Right kidney (tissue), 1 donor: Measurements from ENCODE around the gene TFDP1.
"Not testable (repeated sequence)": the region's sequence is repeated elsewhere in the genome, so short reads cannot be mapped to it uniquely, and the experiment has no call there.

Experiments used
- DNase-seq: peaks from one replicate; pipeline ENCODE4 v3.0.0-alpha.2; 2016

Gene TFDP1

DNA sequence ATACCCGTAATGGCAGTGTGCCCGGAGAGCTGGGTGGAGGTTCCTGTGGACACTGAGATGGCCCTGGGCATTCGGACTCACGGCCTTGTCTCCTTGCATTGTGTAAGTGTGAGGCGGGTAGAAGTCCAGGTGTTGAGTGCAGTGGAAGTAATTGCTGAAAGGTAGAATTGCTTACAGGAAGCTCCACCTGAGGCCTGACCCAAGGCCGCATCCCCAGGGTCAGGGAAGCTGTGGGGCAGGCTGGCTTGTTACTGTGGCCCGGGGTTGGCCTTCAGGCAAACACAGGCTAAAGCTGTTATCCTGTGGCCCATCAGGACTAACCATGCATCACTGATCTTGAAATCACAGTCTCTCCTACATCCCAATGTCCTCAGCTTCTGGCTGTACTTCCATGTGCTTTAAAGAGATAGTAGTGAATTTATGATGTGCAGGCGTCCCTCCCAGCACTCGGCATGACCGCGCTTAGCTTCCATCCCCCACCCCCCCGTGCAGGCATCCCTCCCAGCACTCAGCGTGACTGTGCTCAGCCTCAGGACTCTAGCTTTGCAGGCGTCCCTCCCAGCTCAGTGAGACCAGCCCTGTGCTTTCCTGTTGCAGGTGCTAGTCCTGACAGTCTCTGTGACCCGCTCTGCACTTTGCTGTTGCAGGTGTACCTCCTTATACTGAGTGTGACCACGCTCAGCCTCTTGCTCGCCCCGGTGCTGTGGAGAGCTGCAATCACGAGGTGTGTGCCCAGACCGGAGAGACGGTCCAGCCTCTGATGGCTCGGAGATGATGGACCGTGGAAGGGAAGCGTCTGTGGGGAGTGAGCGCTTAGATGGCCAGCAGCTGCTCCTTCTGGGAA, 35.6 kb upstream of the TFDP1 start:
- peak; percentile 47 for DNase-seq

DNA sequence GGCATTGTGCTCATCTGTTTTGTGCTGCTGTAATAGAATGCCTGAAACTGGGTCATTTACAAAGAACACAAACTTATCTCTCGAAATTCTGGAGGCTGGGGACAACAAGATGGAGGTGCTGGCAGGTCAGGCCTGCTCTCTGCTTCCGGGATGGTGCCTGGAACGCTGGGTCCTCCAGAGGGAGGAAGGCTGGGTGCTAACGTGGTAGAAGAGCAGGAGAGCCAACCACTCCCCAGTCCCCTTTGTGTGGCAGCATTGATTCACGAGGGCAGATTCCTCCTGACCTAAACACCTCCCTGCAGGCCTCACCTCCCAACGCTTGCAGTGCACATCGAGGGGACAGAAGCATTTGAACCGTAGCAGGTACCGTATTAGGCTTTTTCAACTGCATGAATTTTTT, 34.1 kb upstream of the TFDP1 start:
- no peak for DNase-seq

DNA sequence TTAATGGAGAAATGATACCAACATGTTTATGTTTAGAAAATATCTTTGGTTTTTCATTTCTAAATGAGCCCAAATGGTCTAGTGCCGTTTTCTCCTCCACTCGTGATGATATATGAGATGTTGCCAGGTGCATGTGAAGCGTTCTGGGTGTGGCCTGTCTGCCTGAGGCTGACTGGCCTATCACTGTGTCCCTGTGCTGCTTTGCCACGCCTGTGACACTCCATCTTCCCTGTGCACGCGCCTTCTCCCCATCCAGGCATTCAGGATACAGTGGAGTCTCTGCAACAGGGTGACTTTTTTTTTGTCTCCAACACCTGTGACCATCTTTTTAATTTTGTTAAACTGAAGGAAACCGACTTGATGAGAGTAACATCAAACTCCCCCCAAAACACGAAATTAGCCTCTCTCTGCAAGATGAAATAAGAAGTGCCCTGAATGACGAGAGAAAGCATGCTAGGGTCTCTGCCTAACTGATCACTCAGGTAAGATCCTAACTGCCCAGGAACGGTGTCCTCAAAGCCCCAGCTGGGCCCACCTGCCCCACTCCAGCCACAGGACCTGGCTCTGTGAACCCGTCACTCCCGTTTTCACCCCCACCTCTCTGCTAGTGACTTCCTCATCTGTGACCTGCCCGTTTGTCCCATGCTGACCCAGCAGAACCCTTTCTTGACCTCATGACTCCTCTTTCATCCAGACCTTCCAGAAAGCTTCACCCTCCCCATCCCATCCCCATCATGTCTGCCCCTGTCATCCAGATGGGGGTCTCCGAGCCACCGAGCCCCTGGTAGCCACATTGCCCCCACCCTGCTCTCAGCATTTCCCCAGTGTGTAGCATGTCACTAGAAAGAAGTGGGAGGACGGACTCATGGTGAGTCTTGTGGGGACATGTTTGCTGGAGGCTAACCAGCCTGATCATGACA, 33.2 kb upstream of the TFDP1 start:
- DNase-seq, result no peak

DNA sequence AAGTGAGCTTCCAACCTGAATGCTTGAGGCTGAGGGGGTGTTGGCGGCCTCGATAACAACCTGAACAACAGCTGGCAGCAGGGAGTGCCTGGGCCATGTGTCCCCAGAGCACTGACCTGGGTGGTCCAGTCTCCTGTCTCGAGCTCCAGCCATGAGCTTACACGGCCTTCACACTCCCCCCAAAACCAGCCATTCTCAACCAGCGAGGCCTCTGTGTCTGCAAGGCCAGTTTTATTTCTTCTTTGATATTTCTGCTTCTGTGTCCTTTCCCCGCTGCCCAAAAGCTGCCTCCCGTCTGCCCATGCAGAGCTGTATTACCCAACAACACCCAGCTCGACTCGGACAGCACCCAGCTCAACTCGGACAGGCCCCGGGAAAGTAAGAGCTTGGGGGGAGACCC, 32.5 kb upstream of the TFDP1 start:
- no peak for DNase-seq

DNA sequence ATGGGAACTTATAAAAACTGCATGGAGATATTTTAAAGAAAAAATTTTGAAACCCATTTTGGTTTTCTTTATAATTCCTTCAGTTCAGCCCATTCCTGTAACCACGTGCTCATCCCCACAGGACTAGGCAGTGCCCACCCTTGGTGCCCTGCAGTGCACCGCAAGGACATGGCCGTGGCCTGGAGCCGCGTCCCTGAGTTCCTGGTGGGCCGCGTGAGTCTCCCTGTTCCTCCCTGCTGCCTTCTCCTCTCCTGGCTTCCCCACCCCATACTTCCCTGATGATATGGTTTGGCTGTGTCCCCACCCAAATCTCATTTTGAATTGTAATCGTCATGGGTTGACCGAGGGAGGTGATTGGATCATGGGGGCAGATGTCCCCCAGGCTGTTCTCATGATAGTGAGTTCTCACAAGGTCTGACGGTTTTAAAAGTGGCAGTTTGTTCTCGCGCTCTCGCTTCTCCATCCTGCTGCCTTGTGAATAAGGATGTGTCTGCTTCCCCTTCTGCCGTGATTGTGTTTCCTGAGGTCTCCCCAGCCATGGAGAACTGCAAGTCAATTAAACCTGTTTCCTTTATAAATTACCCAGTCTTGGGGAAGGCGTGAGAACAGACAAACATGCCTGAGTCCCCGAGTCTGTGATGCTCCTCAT, 31.6 kb upstream of the TFDP1 start:
- no peak for DNase-seq

GRCh38 chr13:113553511-113554332, 30.8 kb upstream of the TFDP1 start:
- no peak for DNase-seq

GRCh38 chr13:113554333-113554700, 30.2 kb upstream of the TFDP1 start:
- no peak for DNase-seq

- no peak for DNase-seq
These were observed 29.4 kb upstream of the TFDP1 start for GRCh38 chr13:113555141-113555540.

DNA sequence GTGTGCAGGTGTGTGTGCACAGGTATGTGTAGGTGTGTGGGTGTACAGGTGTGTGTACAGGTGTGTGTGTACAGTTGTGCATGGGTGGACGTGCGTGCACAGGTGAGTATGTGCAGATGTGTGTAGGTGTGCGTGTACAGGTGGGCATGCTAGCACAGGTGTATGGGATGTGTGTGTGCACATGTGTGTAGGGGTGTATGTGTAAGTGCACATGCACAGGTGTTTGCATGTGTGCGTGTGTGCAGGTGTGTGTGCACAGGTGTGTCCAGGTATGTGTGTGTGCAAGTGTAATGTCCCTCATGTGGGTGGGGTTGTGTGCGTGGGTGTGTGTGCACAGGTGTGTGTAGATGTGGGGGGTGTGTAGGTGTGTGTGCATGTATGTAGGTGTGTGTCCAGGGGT, 27.5 kb upstream of the TFDP1 start:
- no peak for DNase-seq

DNA sequence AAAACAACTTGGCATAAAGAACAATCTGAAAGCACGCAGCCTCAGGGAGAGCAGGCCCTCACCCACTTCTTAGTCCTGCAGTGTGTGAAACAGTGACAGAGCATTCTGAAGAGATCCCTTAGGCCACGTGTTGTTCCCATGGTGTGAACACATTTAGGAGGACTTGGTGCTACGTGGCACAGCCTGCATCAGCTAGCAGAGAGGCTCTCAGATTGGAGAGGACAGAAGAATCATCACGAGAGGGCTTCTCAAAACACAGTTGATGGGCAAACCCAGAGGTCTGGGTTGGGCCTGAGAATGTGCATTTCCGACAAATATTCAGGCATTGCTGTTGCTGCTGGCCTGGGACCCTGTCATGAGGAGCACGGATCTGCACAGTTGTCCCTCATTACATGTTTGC, 26.1 kb upstream of the TFDP1 start:
- DNase-seq, result no peak

GRCh38 chr13:113559061-113559460, 25.5 kb upstream of the TFDP1 start:
- DNase-seq, result no peak

GRCh38 chr13:113559901-113560644, 24.5 kb upstream of the TFDP1 start:
- no peak for DNase-seq

- DNase-seq, result no peak
These were observed 23.7 kb upstream of the TFDP1 start for GRCh38 chr13:113560645-113561416.

DNA sequence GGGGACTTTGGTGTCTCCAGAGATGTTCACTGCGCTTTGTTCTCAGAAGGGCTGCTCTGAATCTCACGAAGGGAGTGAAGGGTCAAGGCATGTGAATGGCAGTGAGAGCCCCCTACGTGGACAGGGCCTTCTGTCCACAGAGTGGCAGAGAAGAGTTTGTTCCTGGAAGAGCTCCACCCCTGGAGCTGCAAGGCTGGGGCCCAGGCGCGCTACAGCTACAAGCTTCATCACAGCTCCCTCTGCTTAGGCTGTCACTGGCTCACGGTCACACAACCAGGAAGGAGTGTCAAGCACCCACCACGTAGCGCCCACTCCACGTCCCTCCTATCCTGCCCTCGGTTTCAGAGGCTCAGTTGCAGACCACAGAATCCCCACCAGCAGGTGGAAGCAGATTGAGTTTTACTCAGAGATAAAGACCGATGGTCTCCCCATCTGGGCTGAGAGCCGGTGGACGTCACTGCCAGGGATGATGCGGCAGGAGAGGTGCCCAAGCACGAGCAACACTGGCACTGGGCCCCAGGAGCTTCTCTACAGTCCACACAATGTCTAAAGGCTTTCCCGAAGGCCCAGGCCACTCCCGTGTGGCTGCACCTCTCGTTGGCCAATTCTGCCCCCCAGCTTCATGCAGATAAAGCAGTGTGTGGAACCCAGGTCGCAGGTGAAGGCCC, 23.0 kb upstream of the TFDP1 start:
- no peak for DNase-seq

DNA sequence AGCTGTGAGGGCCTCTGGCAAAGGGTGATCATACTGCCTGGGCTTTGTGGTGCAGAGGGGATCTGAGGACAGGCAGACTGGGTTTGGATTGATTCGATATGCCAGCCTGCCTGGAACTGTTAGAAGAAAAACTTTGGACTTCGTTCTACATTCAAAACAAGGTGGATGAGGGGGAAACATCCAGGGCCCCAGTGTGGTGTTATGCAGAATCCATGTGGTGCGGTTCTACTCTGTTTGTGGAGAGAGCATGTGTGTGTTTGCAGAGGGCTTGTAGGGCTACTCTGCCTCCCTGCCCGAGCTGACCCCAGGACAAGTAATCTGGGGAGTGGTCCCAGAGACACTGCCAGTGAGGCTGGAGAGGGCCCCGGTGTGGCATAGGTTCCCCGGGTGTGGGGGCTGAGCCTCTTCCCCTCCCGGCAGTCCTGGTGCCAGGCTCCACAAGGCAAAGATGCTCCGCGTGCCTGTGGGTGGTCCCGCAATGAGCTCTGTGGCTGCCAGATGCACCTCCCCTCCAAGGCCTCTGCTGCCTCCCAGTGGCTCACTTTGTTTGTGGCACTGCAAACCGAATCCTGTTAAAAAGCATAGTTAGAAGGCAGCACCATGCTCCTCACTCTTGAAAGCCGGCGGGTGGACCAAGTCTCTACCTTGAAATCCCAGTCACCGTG, 22.3 kb upstream of the TFDP1 start:
- DNase-seq, result peak; percentile 65

- DNase-seq, result no peak
These were observed 21.7 kb upstream of the TFDP1 start for GRCh38 chr13:113562844-113563243.

DNA sequence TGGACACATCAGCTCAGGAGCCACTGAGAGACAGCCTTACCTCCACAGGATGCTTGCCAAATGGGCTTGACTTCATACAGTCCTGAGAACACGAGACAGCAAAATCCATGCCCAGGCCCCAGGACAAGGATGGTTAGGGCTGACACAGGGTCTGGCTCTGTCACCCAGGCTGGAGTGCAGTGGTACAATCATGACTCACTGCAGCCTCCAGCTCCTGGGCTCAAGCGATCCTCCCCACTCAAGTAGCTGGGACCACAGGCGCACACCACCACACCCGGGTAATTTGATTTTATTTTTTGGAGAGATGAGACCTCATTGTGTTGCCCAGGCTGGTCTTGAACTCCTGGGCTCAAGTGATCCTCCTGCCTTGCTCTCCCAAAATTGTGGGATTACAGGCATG, 21.0 kb upstream of the TFDP1 start:
- not testable (repeated sequence) for DNase-seq

- no peak for DNase-seq
These were observed 20.1 kb upstream of the TFDP1 start for GRCh38 chr13:113564331-113565023.
